ENCODE data around the gene FAM89A.

GRCh38 chr1:230983811-230984210, 56.2 kb downstream of the FAM89A start:
- no peak for TF ChIP-seq CTCF (conservative IDR thresholded peaks at IDR 0.05 in 1 of 2, IDR thresholded peaks at IDR 0.05 in 1 of 2; ENCODE audit: low read depth in 1 of 2, low read length in 2 of 2)
- no peak for TF ChIP-seq EZH2 (IDR thresholded peaks at IDR 0.05; ENCODE audit: low read length, missing control alignments)

Measured in fibroblast of lung (primary cell).